ENCODE measurements around the gene BBS1.
"Not testable (repeated sequence)": the region's sequence is repeated elsewhere in the genome, so short reads cannot be mapped to it uniquely, and the experiment has no call there.

Gene BBS1

GRCh38 chr11:66570850-66571180 is 60.4 kb downstream of the BBS1 start:
- DNase-seq (ENCODE audit: low read depth in 2 of 2) = no peak

DNA sequence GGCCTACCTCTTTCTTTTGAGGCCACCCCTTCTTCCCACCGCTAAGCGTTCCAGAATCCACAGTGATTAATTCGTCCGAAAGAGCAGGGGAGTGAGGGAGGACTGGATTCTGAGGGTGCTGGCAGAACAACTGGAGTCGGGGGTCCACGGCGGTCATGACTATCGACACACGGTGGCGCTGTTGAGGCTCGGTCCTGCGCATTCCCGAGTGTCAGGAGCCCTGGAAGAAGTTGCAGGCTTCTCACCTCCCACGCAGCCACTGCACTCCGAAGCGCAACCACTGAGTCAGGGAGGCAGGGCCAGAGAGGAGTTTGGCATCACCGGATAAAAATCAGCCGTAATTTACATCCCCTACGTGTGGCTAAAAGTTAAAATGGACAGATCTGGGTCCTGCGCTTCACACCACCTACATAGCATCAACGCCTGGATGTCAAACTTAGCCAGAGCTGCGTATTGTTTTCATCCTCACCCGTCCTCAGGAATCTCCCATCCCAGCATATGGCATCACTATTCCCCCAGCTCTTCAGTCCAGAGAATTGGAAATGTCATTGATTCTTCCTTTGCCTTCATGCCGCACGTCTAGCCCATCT is 68.7 kb downstream of the BBS1 start:
- peak; percentile 49 to 71 for DNase-seq (ENCODE audit: low read depth in 2 of 2)

GRCh38 chr11:66580803-66581202 is 70.4 kb downstream of the BBS1 start:
- DNase-seq (ENCODE audit: low read depth in 2 of 2) = no peak

DNA sequence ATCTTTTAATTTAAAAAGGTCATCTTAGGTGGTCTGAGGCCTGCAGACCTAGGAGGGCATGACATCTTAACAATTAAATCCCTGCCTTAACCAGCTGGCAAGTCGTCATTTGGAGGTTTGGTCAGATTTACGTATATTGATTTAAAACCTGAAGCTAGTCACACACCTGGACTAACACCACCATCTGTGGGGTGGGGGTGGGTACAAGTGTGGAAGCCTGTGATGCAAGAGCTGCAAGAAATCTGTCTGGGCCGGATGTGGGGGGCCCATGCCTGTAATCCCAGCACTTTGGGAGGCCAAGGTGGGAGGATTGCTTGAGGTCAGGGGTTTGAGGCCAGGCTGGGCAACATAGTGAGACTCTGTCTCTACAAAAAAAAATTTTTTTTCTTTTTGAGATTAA is 70.8 kb downstream of the BBS1 start:
- no peak for DNase-seq (ENCODE audit: low read depth in 2 of 2)

DNA sequence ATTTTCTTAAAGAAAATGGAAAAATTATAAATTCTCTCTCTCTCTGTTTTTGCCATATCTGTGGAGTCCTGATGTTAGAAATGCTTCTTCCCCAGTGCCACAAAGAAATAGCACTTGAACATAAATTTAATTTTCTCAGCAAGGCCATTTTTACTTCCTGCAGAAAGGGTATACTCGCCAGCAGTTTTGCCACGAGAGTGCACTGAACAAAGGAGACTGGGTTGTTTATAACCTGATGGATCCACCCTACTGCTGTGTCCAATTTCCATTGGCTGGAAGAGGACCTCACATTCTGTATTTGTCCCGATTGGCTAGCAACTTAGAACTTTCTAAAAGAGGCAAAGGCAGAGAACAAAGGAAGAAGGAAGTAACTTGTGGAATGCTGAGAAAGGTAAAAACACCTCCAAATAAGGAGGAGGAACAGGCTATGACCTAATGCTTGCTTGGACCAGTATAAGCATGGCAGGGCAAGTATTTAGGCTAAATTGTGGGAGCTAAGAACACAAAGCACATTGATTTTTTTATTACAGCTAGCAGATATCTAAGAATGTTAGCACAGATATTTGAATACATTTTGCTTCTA is 72.2 kb downstream of the BBS1 start:
- DNase-seq (ENCODE audit: low read depth in 2 of 2) = not testable (repeated sequence)
